ENCODE data around the gene ZNF483.
"Not testable (repeated sequence)": the region's sequence is repeated elsewhere in the genome, so short reads cannot be mapped to it uniquely, and the experiment has no call there.

ZNF483 gene

DNA sequence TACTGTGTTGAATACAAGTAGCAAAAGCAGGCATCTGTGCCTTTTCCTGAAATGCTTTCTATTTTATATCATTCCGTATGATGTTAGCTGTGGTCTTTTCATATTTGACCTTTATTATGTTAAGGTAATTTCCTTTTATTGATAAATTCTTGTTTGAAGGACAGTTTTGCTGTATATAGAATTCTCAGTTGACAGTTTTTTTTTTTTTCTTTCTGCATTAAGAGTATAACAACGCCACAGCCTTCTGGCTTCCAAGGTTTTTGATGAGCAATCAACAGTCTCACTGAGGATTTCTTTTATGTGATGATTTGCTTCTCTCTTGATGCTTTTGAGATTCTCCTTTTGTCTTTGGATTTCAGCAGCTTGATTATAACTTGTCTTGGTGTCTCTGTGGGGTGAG lies 23.6 kb downstream of the ZNF483 start:
- DNase-seq, result no peak

DNA sequence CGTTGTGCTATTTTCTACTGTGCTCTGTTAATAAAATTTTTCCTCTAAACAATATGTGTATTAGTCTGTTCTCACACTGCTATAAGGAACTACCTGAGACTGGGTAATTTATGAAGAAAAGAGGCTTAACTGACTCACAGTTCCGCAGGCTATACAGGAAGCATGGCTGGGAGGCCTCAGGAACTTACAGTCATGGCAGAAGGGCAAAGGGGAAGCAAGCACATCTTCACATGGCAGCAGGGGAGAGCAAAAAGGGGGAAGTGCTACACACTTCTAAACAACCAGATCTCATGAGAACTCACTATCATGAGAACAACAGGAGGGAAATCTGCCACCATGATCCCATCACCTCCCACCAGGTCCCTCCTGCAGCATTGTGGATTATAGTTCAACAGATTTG lies 30.4 kb downstream of the ZNF483 start:
- DNase-seq, result not testable (repeated sequence)

GRCh38 chr9:111559000-111559610 lies 34.1 kb downstream of the ZNF483 start:
- DNase-seq, result no peak

GRCh38 chr9:111561165-111561719 lies 36.3 kb downstream of the ZNF483 start:
- no peak for DNase-seq

GRCh38 chr9:111566234-111566633 lies 41.3 kb downstream of the ZNF483 start:
- DNase-seq, result no peak

GRCh38 chr9:111568127-111568526 lies 43.1 kb downstream of the ZNF483 start:
- DNase-seq, result not testable (repeated sequence)

DNA sequence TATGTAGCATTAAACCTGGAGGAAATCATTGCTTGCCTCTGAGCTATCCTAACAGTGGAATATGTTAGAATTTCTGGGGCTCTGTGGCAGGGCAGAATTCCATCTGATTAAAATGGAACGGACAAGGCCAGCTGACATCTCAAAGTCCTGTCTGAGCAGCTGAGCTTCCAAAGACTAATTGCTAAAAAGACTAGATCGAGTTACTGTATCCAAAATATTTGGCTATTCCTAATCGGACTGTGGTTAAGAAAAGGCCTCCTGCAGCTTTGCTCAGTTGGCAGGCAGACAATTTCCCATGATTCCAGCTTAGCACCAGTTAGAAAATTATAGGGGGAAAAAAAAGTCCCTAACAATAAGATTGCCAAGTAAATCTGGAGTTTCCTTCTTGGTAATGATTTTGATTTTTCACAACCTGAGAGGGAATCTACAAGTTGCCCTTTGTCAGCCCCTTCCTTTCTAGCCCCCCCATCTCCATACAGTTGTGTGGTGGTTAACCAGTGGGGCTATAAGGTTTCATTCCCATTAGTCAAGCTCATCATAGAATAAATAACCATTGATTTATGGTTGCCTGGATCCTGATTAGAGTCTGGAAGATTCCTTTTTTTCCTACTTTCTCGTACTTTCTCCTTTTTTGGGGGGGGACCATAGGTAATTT lies 48.1 kb downstream of the ZNF483 start:
- DNase-seq, result peak; percentile 65

GRCh38 chr9:111582888-111583287 lies 57.9 kb downstream of the ZNF483 start:
- no peak for DNase-seq

- no peak for DNase-seq
Observed at GRCh38 chr9:111586378-111586777, 61.4 kb downstream of the ZNF483 start.

DNA sequence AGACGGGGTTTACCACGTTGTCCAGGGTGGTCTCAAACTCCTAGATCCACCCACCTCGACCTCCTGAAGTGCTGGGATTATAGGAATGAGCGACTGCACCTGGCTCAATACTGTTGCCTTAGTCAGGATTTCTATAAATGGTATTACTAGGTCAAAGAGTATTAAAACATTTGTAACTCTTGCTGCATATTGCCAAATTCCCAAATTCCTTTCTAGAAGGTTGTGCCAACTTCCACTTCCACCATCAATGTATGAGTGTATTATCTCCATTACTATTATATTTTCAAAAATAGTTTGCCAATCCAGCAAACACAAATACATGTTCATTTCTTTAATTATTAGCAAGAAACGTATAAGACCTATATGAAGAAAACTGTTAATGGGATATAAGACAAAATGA lies 63.9 kb downstream of the ZNF483 start:
- DNase-seq, result no peak

DNA sequence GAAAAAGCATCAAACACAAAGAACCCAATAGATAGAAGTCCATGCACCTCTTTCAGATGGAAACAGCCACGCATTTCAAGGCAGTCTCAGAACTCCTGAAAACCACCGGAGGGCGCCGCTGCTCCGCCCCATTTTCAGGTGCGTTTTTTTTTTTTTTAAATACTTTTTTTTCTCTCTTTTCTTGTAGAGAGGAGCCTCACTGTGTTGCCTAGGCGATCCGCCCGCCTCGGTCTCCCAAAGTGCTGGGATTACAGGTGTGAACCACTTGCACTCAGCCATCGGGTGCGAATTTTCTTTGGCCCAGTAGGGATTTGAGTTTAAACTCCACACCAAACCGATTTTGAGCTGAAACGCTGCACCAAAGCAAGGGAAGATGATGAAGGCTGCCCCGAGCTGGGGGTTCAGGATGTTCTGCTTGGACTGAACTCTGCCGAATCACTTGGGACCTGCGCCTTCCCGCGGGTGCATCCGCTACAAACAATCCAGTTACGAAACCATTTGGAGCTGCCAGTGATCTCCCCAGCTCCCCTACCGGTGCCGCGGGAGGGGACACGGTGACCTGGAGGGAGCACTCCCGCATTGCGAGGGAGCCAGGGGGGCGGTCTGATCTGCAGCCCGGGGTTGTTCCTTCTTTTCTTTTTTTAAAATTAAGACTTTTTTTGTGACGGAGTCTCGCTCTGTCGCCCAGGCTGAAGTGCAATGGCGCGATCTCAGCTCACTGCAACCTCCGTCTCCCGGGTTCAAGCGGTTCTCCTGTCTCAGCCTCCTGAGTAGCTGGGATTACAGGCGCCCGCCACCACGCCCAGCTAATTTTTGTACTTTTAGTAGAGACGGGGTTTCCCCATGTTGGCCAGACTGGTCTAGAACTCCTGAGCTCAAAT lies 73.1 kb downstream of the ZNF483 start:
- DNase-seq, result no peak

GRCh38 chr9:111598733-111599091 lies 73.7 kb downstream of the ZNF483 start:
- no peak for DNase-seq

DNA sequence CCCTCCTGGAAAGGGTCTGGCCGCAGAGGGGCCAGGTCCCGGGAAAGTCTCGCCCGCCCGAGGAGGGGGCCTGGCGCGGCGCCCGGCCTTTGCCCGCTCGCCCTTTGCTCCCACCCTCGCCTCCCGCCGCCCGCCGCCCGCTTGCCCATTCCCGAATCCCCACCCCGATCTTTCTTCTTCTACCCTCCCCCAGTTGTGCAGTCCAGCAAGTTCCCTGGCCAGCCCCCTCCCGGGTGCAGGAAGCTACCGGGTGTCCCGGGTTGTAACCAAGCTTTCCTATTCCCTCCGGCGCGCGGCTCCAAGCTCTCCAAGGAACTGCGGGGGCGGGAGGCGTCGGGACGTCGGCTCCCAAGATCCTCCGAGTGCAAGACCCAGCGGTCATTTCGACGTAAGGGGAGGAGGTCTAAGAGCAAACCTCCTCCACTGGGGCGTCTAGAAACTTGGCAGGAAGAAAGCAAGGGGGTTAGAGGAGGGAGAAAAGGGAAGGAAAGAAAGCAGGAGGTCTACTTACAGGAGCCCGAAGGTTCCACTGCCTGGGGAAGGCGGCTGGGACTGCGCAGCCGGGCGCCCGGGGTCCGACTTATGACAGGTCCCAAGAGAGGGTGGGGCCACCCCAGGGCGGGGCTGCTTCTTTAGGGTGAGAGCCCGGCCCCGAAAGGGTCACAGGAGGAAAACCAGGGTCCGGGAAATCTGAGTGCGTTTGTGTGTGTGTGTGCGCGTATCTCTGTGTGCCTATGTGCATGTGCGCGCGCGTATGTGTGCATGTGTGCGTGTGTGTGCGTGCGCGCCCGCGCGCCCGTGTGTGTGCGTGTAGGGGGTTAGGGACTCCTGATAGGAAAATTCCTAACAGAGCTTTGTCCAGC lies 74.3 kb downstream of the ZNF483 start, which contains the start of gene PTGR1:
TSS of gene PTGR1 (minus strand) at position 556 of the 863 bp plus-strand sequence. CDS start 2,225 bp downstream, outside the sequence.
- DNase-seq, result peak; percentile 51

DNA sequence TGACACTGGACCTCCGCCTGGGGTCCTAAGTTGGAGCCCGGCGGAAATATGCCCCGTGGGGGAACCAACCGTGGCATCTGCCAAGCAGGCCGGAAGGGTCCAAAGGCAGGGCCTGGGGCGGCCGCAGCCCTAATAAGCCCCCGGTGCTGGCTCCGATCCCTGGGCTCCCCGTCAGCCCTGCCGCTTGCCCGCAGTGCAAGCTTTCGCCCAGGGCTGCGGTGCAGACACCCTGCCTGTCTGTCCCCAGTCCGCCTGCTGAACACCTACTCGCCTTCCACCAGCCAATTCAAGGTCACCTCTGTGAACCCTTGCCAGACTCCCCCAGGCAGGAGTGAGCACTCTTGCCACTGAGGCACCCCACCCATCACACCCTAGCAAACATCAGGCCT lies 75.0 kb downstream of the ZNF483 start:
- DNase-seq, result no peak

GRCh38 chr9:111601237-111602018 lies 76.4 kb downstream of the ZNF483 start:
- no peak for DNase-seq

DNA sequence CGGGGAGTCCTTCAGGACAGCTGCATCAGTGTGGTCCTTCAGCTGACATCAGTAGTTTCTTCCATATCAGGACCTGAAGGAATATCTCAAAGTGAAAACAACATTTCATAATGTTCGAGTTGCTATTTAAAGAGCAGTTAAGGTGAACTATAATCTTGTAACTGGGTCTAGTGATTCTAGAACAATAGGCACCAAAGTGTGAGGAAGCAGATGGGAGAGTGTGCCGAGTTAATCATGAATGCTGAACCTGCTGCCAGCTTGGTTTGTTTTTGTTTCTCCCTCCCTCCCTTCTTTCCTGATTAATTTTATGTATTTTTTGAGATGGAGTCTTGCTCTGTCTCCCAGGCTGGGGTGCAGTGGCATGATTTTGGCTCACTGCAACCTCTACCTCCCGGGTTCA lies 78.1 kb downstream of the ZNF483 start:
- no peak for DNase-seq

GRCh38 chr9:111604054-111604615 lies 79.2 kb downstream of the ZNF483 start:
- no peak for DNase-seq

DNA sequence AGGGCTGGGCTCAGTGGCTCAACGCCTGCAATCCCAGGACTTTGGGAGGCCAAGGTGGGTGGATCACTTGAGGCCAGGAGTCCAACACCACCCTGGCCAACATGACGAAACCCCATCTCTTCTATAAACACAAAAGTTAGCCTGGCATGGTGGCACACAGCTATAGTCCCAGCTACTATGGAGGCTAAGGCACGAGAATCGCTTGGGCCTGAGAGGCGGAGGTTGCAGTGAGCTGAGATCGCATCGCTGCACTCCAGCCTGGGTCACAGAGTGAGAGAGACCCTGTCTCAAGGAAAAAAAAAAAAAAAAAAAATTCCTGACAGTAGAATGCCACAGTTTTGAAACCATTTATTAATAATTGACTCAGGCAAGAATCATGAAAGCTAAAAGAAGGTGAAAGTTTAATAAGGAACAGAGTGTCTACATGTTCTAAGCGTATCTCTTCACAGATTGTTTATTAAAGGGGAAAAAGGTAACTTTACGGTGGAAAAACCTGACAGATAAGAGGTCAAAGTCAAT lies 80.1 kb downstream of the ZNF483 start:
- DNase-seq, result no peak

- no peak for DNase-seq
Observed at GRCh38 chr9:111610149-111610548, 85.2 kb downstream of the ZNF483 start.

GRCh38 chr9:111610845-111611244 lies 85.9 kb downstream of the ZNF483 start:
- DNase-seq, result no peak

GRCh38 chr9:111613436-111614040 lies 88.6 kb downstream of the ZNF483 start:
- peak; percentile 49 for DNase-seq

All from DMS 273 treated with DMSO at 0.1 percent for 48 hours (cell line).